Epithelial cell of esophagus (primary cell): ENCODE results near the gene MTA1.

Experiments used
- DNase-seq: peaks from one replicate; pipeline ENCODE4 v3.0.0; 2010; ENCODE audit warnings: low read depth
- H3K4me3 ChIP-seq: 2 replicates; pipeline ENCODE4 v1.5.1; 2011; ENCODE audit warnings: mild to moderate bottlenecking, low read length, control low read depth
- CTCF ChIP-seq: IDR thresholded peaks from 2 replicates; pipeline ENCODE4 v1.5.1; 2011; ENCODE audit warnings: low read depth, mild to moderate bottlenecking, low read length, control low read depth, inconsistent platforms; ENCODE audit not compliant: insufficient read depth; ENCODE audit errors: missing control alignments

MTA1 gene

GRCh38 chr14:105494606-105494929 is 74.9 kb downstream of the MTA1 start:
- no peak for TF ChIP-seq CTCF
- DNase-seq, result no peak
- no peak overlapping the region for H3K4me3 ChIP-seq

- no peak for TF ChIP-seq CTCF
- H3K4me3 ChIP-seq, result no peak overlapping the region
- no peak for DNase-seq
These were observed 75.7 kb downstream of the MTA1 start for GRCh38 chr14:105495101-105495989.

GRCh38 chr14:105495990-105496830 is 76.6 kb downstream of the MTA1 start:
- no peak for TF ChIP-seq CTCF
- no peak for DNase-seq
- no peak overlapping the region for H3K4me3 ChIP-seq

- no peak for TF ChIP-seq CTCF
- no peak overlapping the region for H3K4me3 ChIP-seq
- DNase-seq, result no peak
These were observed 77.4 kb downstream of the MTA1 start for GRCh38 chr14:105496831-105497591.

GRCh38 chr14:105497671-105498429 is 78.2 kb downstream of the MTA1 start:
- H3K4me3 ChIP-seq, result no peak overlapping the region
- DNase-seq, result no peak
- no peak for TF ChIP-seq CTCF
